ENCODE data around the gene PKN3.

DNA sequence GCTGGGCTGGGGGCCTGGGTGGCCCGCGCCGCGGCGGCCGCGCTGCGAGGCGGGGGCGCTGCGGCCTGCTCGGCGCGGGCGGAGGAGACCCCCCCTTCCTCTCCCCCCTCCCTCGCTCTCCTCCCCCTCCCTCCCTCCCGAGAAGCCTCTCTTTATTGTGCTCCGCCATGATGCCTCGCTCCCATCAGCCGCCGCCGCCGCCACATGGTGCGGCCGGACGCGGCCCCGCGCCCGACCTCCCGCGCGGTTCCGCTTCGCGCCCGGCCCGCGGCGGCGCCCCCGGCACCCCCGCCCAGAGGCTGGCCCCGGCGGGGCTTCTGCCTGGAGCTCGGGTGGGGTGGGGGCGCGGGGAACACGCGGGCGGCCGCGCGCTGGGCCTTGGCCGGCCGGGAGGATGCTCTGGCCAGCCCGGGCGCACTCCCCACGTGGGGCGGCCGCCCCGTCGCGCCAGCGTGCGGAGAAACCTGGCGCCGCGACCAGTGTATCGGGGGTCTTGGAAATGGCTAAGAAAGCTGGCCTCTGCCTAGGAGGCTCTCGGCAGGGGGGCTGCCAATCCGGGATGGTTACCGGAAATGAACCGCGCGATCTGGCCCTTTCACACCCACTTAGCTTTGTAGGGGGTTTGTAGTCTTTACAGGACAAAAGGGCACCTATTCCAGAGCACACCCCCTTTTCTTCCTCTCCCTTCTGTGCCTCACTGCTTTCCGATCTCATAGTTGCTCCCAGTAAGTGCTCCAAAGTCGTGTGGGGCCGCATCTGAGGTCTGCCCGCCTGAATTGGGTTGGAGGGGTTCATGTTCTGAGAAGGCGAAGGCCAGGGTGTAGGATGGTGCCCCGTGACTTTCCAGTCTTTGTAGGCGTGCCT is 12.3 kb upstream of the PKN3 start:
- TF ChIP-seq TAF1 (IDR thresholded peaks at IDR 0.05; ENCODE audit: low read depth, low read length) (no peak), POLR2A (IDR thresholded peaks at IDR 0.05; ENCODE audit: low read depth, low read length) (peak; percentile 33; the same call in 1 of the 2 replicates), POLR2AphosphoS5 (IDR thresholded peaks at IDR 0.05; ENCODE audit: low read depth, low read length) (no peak), SPI1 (IDR thresholded peaks at IDR 0.05; ENCODE audit: low read depth, low read length) (no peak)

Data from GM12891 (cell line).